MCF 10A (cell line): Measurements from ENCODE around the gene EDAR. TPM values are rescaled to one million over a fixed set of nuclear protein-coding genes. Genes with fewer than 3 reads are reported as not detected.

Source experiments
- BruUV-seq: library from RNA; stranded (reverse); fragments of 400-500 nt; replicated peaks from 2 replicates; lab custom pipeline; 2021; lab: Mats Ljungman, UMichigan
- CTCF ChIA-PET: fragments of 300-600 bp; sonication (Branson Sonifier 250); formaldehyde crosslinking; extraction: SDS; loops from one replicate; lab custom pipeline; 2021; ENCODE audit warnings: antibody characterized with exemption, inconsistent platforms; lab: Yijun Ruan, JAX
- POLR2A ChIA-PET: fragments of 300-600, 350-650 bp; sonication (Branson Sonifier 250); formaldehyde crosslinking; extraction: SDS; loops from one replicate; lab custom pipeline; 2020; ENCODE audit warnings: antibody characterized with exemption, inconsistent platforms; lab: Yijun Ruan, JAX
- DNase-seq: peaks from one replicate; pipeline ENCODE4 v3.0.0-alpha.2; 2018; ENCODE audit not compliant: unreplicated experiment
- H3K27ac Mint-ChIP-seq: one replicate; pipeline ENCODE4 v1.8.0; 2022; ENCODE audit warnings: mild to moderate bottlenecking, low read depth, mixed read lengths; ENCODE audit not compliant: unreplicated experiment
- H3K27me3 Mint-ChIP-seq: one replicate; pipeline ENCODE4 v1.8.0; 2022; ENCODE audit warnings: mixed read lengths; ENCODE audit not compliant: insufficient read depth, unreplicated experiment
- H3K36me3 Mint-ChIP-seq: one replicate; pipeline ENCODE4 v1.8.0; 2022; ENCODE audit warnings: mild to moderate bottlenecking, moderate library complexity, mixed read lengths; ENCODE audit not compliant: insufficient read depth, unreplicated experiment
- H3K4me1 Mint-ChIP-seq: one replicate; pipeline ENCODE4 v1.8.0; 2022; ENCODE audit warnings: mixed read lengths; ENCODE audit not compliant: insufficient read depth, unreplicated experiment
- H3K4me3 Mint-ChIP-seq: one replicate; pipeline ENCODE4 v1.8.0; 2022; ENCODE audit warnings: mild to moderate bottlenecking, moderate library complexity, mixed read lengths; ENCODE audit not compliant: unreplicated experiment
- H3K9me3 Mint-ChIP-seq: one replicate; pipeline ENCODE4 v1.8.0; 2022; ENCODE audit warnings: mixed read lengths; ENCODE audit not compliant: unreplicated experiment
- intact Hi-C: fragments of 100-400 bp; cut with micrococcal nuclease; formaldehyde crosslinking; loops from 2 replicates; pipeline ENCODE4 v1.14.1; 2022
- total RNA-seq: library from RNA; stranded (reverse); gene quantifications from 2 replicates; pipeline ENCODE4 v1.2.3, GENCODE V29; 2022
- TF ChIP-seq, protein P1 (sequence below): fragments of 200-600 bp; IDR thresholded peaks from one replicate; pipeline ENCODE4 v1.8.0; 2022; ENCODE audit warnings: antibody characterized with exemption, mild to moderate bottlenecking; ENCODE audit not compliant: unreplicated experiment

Gene EDAR
- total RNA-seq, 1 experiment from 2014 or later: 0.14 TPM

DNA sequence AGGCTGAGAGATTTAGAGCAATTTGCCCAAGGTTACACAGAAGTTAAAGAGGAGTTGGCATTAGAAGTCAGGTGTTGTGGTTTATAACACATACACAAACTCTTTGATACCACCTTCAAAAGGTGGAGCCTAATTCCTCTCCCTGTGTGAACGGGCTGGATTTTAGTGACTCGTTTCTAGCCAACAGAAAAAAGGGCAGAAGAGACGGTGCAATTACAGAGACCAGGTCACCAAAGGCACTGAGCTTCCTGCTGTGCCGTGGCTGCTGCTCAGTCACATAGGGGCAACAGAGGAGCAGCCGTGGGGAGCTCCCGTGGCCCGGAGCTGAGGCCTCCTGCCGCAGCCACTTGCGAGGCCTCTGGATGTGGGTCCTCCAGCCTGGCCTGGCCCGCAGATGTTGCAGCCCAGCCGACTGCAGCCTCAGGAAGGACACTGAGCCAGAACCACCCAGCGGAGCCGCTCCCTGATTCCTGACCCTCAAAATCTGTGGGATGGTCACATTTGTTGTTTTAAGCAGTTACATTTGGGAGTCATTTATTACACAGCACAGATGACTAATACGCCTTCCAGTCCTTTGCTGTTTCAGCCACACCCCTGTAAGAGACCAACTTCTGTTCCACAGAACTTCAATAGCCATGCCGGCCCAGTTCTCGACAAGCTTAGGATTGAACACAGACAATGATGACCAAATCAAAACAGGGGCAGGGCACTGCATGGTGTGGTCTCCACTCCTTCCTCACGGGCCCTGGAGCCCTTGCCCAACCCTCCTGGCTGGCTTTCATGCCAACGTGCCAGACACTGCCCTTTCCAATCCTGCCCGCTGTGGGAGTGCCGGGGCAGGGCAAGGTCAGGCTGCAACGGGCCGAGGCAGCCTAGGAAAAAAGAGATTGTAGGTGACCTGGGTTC is 17.1 kb downstream of the EDAR start:
- H3K27me3 Mint-ChIP-seq: no peaks in the 10 kb centered on the region
- peaks cover 4% of the 10 kb centered on the region for H3K36me3 Mint-ChIP-seq
- TF ChIP-seq, protein P1, sequence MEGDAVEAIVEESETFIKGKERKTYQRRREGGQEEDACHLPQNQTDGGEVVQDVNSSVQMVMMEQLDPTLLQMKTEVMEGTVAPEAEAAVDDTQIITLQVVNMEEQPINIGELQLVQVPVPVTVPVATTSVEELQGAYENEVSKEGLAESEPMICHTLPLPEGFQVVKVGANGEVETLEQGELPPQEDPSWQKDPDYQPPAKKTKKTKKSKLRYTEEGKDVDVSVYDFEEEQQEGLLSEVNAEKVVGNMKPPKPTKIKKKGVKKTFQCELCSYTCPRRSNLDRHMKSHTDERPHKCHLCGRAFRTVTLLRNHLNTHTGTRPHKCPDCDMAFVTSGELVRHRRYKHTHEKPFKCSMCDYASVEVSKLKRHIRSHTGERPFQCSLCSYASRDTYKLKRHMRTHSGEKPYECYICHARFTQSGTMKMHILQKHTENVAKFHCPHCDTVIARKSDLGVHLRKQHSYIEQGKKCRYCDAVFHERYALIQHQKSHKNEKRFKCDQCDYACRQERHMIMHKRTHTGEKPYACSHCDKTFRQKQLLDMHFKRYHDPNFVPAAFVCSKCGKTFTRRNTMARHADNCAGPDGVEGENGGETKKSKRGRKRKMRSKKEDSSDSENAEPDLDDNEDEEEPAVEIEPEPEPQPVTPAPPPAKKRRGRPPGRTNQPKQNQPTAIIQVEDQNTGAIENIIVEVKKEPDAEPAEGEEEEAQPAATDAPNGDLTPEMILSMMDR: no peak
- BruUV-seq: no TSS peak
- H3K27ac Mint-ChIP-seq: peak overlapping the region; percentile 71
- H3K9me3 Mint-ChIP-seq: no peaks in the 10 kb centered on the region
- peaks cover 49% of the 10 kb centered on the region for H3K4me1 Mint-ChIP-seq
- intact Hi-C loops: loop anchor here (1.0 kb wide), 1 partner anchor 44 kb away; no protein-coding TSS in a partner anchor
- ChIA-PET CTCF (interaction anchor here (0.7 to 2.8 kb wide), 9 partner anchors 13 to 169 kb away, joined by 3 to 13 read pairs (median 4); partner anchors contain the start of gene EDAR), POLR2A (interaction anchor here (0.6 to 1.9 kb wide), 13 partner anchors 10 to 643 kb away, joined by 3 to 12 read pairs (median 4); no protein-coding TSS in a partner anchor)
- DNase-seq: peak; percentile 95
- peak overlapping the region; percentile 52 for H3K4me3 Mint-ChIP-seq

GRCh38 chr2:108970369-108970768 is 18.7 kb downstream of the EDAR start:
- TF ChIP-seq, protein P1: no peak
- intact Hi-C loops: no loop called here
- H3K27ac Mint-ChIP-seq: no peak overlapping the region
- DNase-seq: no peak
- no peaks in the 10 kb centered on the region for H3K9me3 Mint-ChIP-seq
- H3K4me3 Mint-ChIP-seq: no peak overlapping the region
- CTCF ChIA-PET: interaction anchor here (0.9 to 2.8 kb wide), 3 partner anchors 41 to 155 kb away, joined by 3 to 13 read pairs (median 8); no protein-coding TSS in a partner anchor
- H3K36me3 Mint-ChIP-seq: no peaks in the 10 kb centered on the region
- no peaks in the 10 kb centered on the region for H3K27me3 Mint-ChIP-seq
- peaks cover 37% of the 10 kb centered on the region for H3K4me1 Mint-ChIP-seq
- POLR2A ChIA-PET: interaction anchor here (0.6 kb wide), 1 partner anchor 33 kb away, joined by 3 read pairs; no protein-coding TSS in a partner anchor
- no TSS peak for BruUV-seq

DNA sequence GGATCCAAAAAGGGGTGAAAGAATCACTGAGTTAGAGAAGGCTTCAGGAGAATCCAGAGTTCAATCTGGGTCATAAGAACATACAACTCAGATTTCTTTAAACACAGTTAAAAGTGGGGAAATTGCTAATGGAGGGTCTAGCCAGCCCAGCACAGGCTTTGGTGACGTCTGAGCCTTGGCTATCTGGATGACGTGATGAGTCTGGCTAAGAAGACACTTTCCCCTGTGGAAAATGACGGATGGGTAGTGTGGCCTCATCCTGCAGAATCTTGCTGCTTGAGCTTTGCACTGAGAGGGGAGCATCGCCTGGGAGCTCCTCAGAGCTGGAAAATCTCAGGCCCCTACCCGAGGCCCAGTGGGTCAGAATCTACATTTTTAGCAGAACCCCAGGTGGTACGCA is 19.2 kb downstream of the EDAR start:
- no peak for DNase-seq
- CTCF ChIA-PET: interaction anchor here (0.9 to 2.8 kb wide), 4 partner anchors 40 to 155 kb away, joined by 3 to 13 read pairs (median 6); no protein-coding TSS in a partner anchor
- POLR2A ChIA-PET: interaction anchor here (0.6 kb wide), 2 partner anchors 10 to 34 kb away, joined by 3 read pairs; no protein-coding TSS in a partner anchor
- Mint-ChIP-seq H3K4me1 (peaks cover 37% of the 10 kb centered on the region), H3K27me3 (no peaks in the 10 kb centered on the region), H3K9me3 (no peaks in the 10 kb centered on the region), H3K4me3 (no peak overlapping the region), H3K36me3 (no peaks in the 10 kb centered on the region), H3K27ac (no peak overlapping the region)
- TF ChIP-seq, protein P1: no peak
- intact Hi-C loops: no loop called here
- no TSS peak for BruUV-seq

GRCh38 chr2:108968619-108969018 is 20.4 kb downstream of the EDAR start:
- peak; percentile 59 for DNase-seq
- POLR2A ChIA-PET: interaction anchor here (1.0 to 1.6 kb wide), 5 partner anchors 9 to 45 kb away, joined by 3 to 6 read pairs (median 3); no protein-coding TSS in a partner anchor
- Mint-ChIP-seq H3K4me3 (no peak overlapping the region), H3K27ac (no peak overlapping the region), H3K27me3 (no peaks in the 10 kb centered on the region), H3K36me3 (no peaks in the 10 kb centered on the region), H3K4me1 (peaks cover 37% of the 10 kb centered on the region), H3K9me3 (no peaks in the 10 kb centered on the region)
- intact Hi-C loops: no loop called here
- TF ChIP-seq, protein P1: no peak
- CTCF ChIA-PET: interaction anchor here (0.6 to 3.3 kb wide), 8 partner anchors 9 to 45 kb away, joined by 3 to 19 read pairs (median 4); partner anchors contain the start of gene EDAR
- no TSS peak for BruUV-seq
